ENCODE results near the gene LGALS12. TPM values are rescaled to one million over a fixed set of nuclear protein-coding genes. Genes with fewer than 3 reads are reported as not detected.

Gene LGALS12
- total and polyA plus RNA-seq, 2 donors (not counting 1 experiment from before 2014, with no cell fraction given) = 0.19 TPM; not detected in 1

DNA sequence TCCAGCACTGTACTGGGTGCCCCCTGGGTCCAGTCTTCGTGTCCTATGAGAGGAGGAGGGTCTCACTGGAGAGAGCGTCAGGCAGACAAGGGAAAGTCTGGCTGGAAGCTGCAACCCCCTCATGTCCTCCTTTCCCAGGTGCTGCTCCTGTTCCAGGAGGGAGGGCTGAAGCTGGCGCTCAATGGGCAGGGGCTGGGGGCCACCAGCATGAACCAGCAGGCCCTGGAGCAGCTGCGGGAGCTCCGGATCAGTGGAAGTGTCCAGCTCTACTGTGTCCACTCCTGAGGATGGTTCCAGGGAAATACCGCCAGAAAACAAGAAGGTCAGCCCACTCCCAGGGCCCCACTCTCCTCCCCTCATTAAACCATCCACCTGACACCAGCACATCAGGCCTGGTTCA is 10.2 kb downstream of the LGALS12 start:
- peaks cover 5% of the 10 kb centered on the region for H3K9me3 Mint-ChIP-seq (ENCODE audit: insufficient read depth)
- no peaks in the 10 kb centered on the region for H3K9me3 ChIP-seq (ENCODE audit: control extremely low read depth in 1 of 3, control insufficient read depth in 2 of 3, insufficient read depth in 1 of 3, low read length in 2 of 3)
- no peak for DNase-seq
- H3K4me3 Mint-ChIP-seq = no peak overlapping the region
- WGBS (ENCODE audit: insufficient coverage) = 93% methylated on average over 5 of the region's 6 CpGs
- no peak for ATAC-seq (ENCODE audit: low read depth)
- no peaks in the 10 kb centered on the region for H4K20me1 ChIP-seq (ENCODE audit: control insufficient read depth, insufficient read depth, low read length, poor library complexity, severe bottlenecking)
- H3K27me3 Mint-ChIP-seq = peaks cover 9% of the 10 kb centered on the region
- H3K27ac ChIP-seq (ENCODE audit: low read length in 2 of 2) = no peak overlapping the region
- H3K36me3 ChIP-seq (replicated peaks in 1 of 2; ENCODE audit: control extremely low read depth in 1 of 2, control insufficient read depth in 1 of 2, extremely low read depth in 1 of 2, insufficient read depth in 2 of 2, low read length in 1 of 2) = no peaks in the 10 kb centered on the region
- no peaks in the 10 kb centered on the region for H3K4me1 Mint-ChIP-seq
- H3K27ac Mint-ChIP-seq = no peak overlapping the region
- CTCF ChIA-PET = no interaction called here
- no peaks in the 10 kb centered on the region for H3K79me2 ChIP-seq (ENCODE audit: control insufficient read depth, insufficient read depth, low read length)
- intact Hi-C loops (cut with micrococcal nuclease) = no loop called here
- H3K4me2 ChIP-seq (replicated peaks; ENCODE audit: low read depth, low read length, poor library complexity, severe bottlenecking) = no peak overlapping the region
- TF ChIP-seq, protein P1, sequence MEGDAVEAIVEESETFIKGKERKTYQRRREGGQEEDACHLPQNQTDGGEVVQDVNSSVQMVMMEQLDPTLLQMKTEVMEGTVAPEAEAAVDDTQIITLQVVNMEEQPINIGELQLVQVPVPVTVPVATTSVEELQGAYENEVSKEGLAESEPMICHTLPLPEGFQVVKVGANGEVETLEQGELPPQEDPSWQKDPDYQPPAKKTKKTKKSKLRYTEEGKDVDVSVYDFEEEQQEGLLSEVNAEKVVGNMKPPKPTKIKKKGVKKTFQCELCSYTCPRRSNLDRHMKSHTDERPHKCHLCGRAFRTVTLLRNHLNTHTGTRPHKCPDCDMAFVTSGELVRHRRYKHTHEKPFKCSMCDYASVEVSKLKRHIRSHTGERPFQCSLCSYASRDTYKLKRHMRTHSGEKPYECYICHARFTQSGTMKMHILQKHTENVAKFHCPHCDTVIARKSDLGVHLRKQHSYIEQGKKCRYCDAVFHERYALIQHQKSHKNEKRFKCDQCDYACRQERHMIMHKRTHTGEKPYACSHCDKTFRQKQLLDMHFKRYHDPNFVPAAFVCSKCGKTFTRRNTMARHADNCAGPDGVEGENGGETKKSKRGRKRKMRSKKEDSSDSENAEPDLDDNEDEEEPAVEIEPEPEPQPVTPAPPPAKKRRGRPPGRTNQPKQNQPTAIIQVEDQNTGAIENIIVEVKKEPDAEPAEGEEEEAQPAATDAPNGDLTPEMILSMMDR (IDR thresholded peaks at IDR 0.05) = no peak
- TF ChIP-seq EZH2 (IDR thresholded peaks at IDR 0.05; ENCODE audit: borderline replicate concordance, insufficient read depth, low read depth, low read length, poor library complexity, severe bottlenecking) = no peak
- H3K27me3 ChIP-seq (replicated peaks in 1 of 4; ENCODE audit: control extremely low read depth in 1 of 4, control insufficient read depth in 3 of 4, insufficient read depth in 4 of 4, low read length in 3 of 4) = no peaks in the 10 kb centered on the region
- POLR2A ChIA-PET = no interaction called here
- H2AFZ ChIP-seq (ENCODE audit: insufficient read depth, low read depth, low read length, poor library complexity, severe bottlenecking) = no peak overlapping the region
- no peaks in the 10 kb centered on the region for H3K4me1 ChIP-seq (ENCODE audit: control insufficient read depth in 2 of 2, insufficient read depth in 2 of 2, low read length in 2 of 2)
- no peak overlapping the region for H3K9ac ChIP-seq (ENCODE audit: low read length)
- no peak overlapping the region for H3K4me3 ChIP-seq (ENCODE audit: control extremely low read depth in 1 of 5, extremely low read depth in 1 of 5, insufficient read depth in 1 of 5, low read depth in 2 of 5, low read length in 4 of 5)

DNA sequence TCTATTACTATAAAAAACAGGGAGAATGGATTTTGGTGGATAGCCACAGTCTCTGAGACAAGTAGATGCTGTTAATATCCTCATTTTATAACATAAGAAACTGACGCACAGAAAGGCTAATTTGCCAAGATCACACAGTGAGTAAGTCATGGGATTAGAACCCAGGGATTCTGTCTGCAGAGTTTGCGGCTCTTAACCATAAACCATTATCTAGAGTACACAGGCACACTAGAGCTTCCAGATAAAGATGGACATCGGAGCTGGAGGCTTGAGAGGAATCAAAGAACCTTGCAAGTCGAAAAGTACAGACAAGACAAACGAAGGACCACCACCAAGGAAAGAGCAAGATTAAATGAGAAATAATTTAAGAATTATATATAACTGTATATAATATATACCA is 11.3 kb downstream of the LGALS12 start:
- H3K4me3 ChIP-seq (ENCODE audit: control extremely low read depth in 1 of 5, extremely low read depth in 1 of 5, insufficient read depth in 1 of 5, low read depth in 2 of 5, low read length in 4 of 5) = no peak overlapping the region
- TF ChIP-seq, protein P1 (IDR thresholded peaks at IDR 0.05) = no peak
- TF ChIP-seq EZH2 (IDR thresholded peaks at IDR 0.05; ENCODE audit: borderline replicate concordance, insufficient read depth, low read depth, low read length, poor library complexity, severe bottlenecking) = no peak
- H3K36me3 ChIP-seq (replicated peaks in 1 of 2; ENCODE audit: control extremely low read depth in 1 of 2, control insufficient read depth in 1 of 2, extremely low read depth in 1 of 2, insufficient read depth in 2 of 2, low read length in 1 of 2) = no peaks in the 10 kb centered on the region
- no peaks in the 10 kb centered on the region for H3K79me2 ChIP-seq (ENCODE audit: control insufficient read depth, insufficient read depth, low read length)
- POLR2A ChIA-PET = no interaction called here
- no peak for DNase-seq
- no peaks in the 10 kb centered on the region for H3K9me3 ChIP-seq (ENCODE audit: control extremely low read depth in 1 of 3, control insufficient read depth in 2 of 3, insufficient read depth in 1 of 3, low read length in 2 of 3)
- H4K20me1 ChIP-seq (ENCODE audit: control insufficient read depth, insufficient read depth, low read length, poor library complexity, severe bottlenecking) = no peaks in the 10 kb centered on the region
- H3K9ac ChIP-seq (ENCODE audit: low read length) = no peak overlapping the region
- no peaks in the 10 kb centered on the region for H3K27me3 ChIP-seq (replicated peaks in 1 of 4; ENCODE audit: control extremely low read depth in 1 of 4, control insufficient read depth in 3 of 4, insufficient read depth in 4 of 4, low read length in 3 of 4)
- no peak overlapping the region for H3K4me2 ChIP-seq (replicated peaks; ENCODE audit: low read depth, low read length, poor library complexity, severe bottlenecking)
- no peaks in the 10 kb centered on the region for H3K4me1 ChIP-seq (ENCODE audit: control insufficient read depth in 2 of 2, insufficient read depth in 2 of 2, low read length in 2 of 2)
- peaks cover 5% of the 10 kb centered on the region for H3K9me3 Mint-ChIP-seq (ENCODE audit: insufficient read depth)
- H3K4me1 Mint-ChIP-seq = no peaks in the 10 kb centered on the region
- H2AFZ ChIP-seq (ENCODE audit: insufficient read depth, low read depth, low read length, poor library complexity, severe bottlenecking) = no peak overlapping the region
- no peak for ATAC-seq (ENCODE audit: low read depth)
- no peak overlapping the region for H3K27ac Mint-ChIP-seq
- WGBS (ENCODE audit: insufficient coverage) = no CpG with 5 or more reads among the region's 5 CpGs
- CTCF ChIA-PET = interaction anchor here (1.3 kb wide), 1 partner anchor 20 kb away, joined by 4 read pairs; no protein-coding TSS in a partner anchor
- H3K4me3 Mint-ChIP-seq = no peak overlapping the region
- intact Hi-C loops (cut with micrococcal nuclease) = no loop called here
- H3K27ac ChIP-seq (ENCODE audit: low read length in 2 of 2) = no peak overlapping the region
- H3K27me3 Mint-ChIP-seq = peaks cover 9% of the 10 kb centered on the region
